Upper lobe of left lung (tissue), 6 donors: ENCODE results near the gene PSTPIP2. TPM values are rescaled to one million over a fixed set of nuclear protein-coding genes. Genes with fewer than 3 reads are reported as not detected.
"Not testable (repeated sequence)": the region's sequence is repeated elsewhere in the genome, so short reads cannot be mapped to it uniquely, and the experiment has no call there.

Experiments
- ATAC-seq, 2 donors: fragments of 200-7000 bp; cut with Tn5 transposase; one replicate each; pipeline ENCODE4 v1.9.1; 2022; ENCODE audit warnings: mild to moderate bottlenecking in 2 of 2, moderate library complexity in 2 of 2; ENCODE audit not compliant: low FRiP score in 2 of 2
- DNase-seq, 2 donors: peaks; one replicate each; pipeline ENCODE4 v3.0.0-alpha.2; 2019 to 2020
- H3K27ac ChIP-seq, 4 donors: fragments of 200-600 bp; sonication (generic); one replicate each; pipeline ENCODE4 v1.5.1; 2016 to 2019
- H3K27me3 ChIP-seq, 4 donors: fragments of 200-600 bp; sonication (generic); one replicate each; pipeline ENCODE4 v1.5.1; 2017 to 2019
- H3K36me3 ChIP-seq, 4 donors: fragments of 200-600 bp; sonication (generic); one replicate each; pipeline ENCODE4 v1.5.1; 2016 to 2019
- H3K4me1 ChIP-seq, 4 donors: fragments of 200-600 bp; sonication (generic); one replicate each; pipeline ENCODE4 v1.5.1; 2018 to 2019
- H3K4me3 ChIP-seq, 4 donors: fragments of 200-600 bp; sonication (generic); one replicate each; pipeline ENCODE4 v1.5.1; 2017 to 2019; ENCODE audit warnings: mild to moderate bottlenecking in 2 of 4, moderate library complexity in 1 of 4
- H3K9me3 ChIP-seq, 4 donors: fragments of 200-600 bp; sonication (generic); one replicate each; pipeline ENCODE4 v1.5.1; 2018 to 2019
- CTCF ChIP-seq, 6 experiments: fragments of 450-650 bp in 4 of 6; fragments of 200-600 bp in 2 of 6; sonication (generic) in 2 of 6; IDR thresholded peaks; one replicate each; pipeline ENCODE4 v1.5.1; 2016 to 2019; ENCODE audit warnings: antibody characterized with exemption in 6 of 6
- EP300 ChIP-seq, 4 donors: sonication (generic); formaldehyde crosslinking; IDR thresholded peaks; one replicate each; pipeline ENCODE4 v1.5.1; 2017; ENCODE audit warnings: antibody characterized with exemption in 4 of 4, control low read depth in 2 of 4
- POLR2A ChIP-seq, 4 donors: fragments of 450-650 bp; IDR thresholded peaks; one replicate each; pipeline ENCODE4 v1.5.1; 2016 to 2017; ENCODE audit warnings: antibody characterized with exemption in 4 of 4, mild to moderate bottlenecking in 2 of 4
- POLR2AphosphoS5 ChIP-seq, 2 donors: sonication (generic); formaldehyde crosslinking; IDR thresholded peaks; one replicate each; pipeline ENCODE4 v1.5.1; 2017; ENCODE audit warnings: antibody characterized with exemption in 2 of 2
- WGBS, 2 donors: methylation state at CpG; one replicate each; pipeline ENCODE4 v1.1.5; 2017 to 2018; 5-methylcytosine and 5-hydroxymethylcytosine counted together
- total RNA-seq, 6 donors: library from RNA; depleted of rRNA in 4 of 6; stranded (reverse); fragments of >200 nt in 4 of 6; gene quantifications; one replicate each; pipeline versions ENCODE4 v1.1.0 to v1.2.1, GENCODE V29; 2016 to 2021
- donor health status: DM: no; HTN: no; CAD: no; lungs with moderate emphysema.
- donor health status: DM: no; HTN: yes; CAD: no; lungs with severe emphysema.

The PSTPIP2 gene
- total RNA-seq, 6 donors from 2014 or later = 8.9 to 48.2 (median 13.0) TPM

- WGBS, 2 donors = 78 to 85% methylated on average over 4 of the region's 4 CpGs
- no peak overlapping the region for H3K27ac ChIP-seq
- no peaks in the 10 kb centered on the region for H3K27me3 ChIP-seq
- H3K4me3 ChIP-seq = no peak overlapping the region
- TF ChIP-seq POLR2A (IDR thresholded peaks at IDR 0.05) (no peak), EP300 (IDR thresholded peaks at IDR 0.05) (no peak), POLR2AphosphoS5 (IDR thresholded peaks at IDR 0.05) (no peak), CTCF (IDR thresholded peaks at IDR 0.05) (no peak)
- peaks cover 0 to 15% (median under 1%) of the 10 kb centered on the region in 4 donors for H3K36me3 ChIP-seq
- peaks cover 0 to 3% (median 0%) of the 10 kb centered on the region in 4 donors for H3K4me1 ChIP-seq
- no peak for ATAC-seq
- no peak for DNase-seq
- no peaks in the 10 kb centered on the region for H3K9me3 ChIP-seq
Measured at GRCh38 chr18:45993438-45993837, 78.6 kb downstream of the PSTPIP2 start.

- ATAC-seq, H3K4me3 ChIP-seq: not testable (repeated sequence)
- WGBS, 2 donors = 92 to 94% methylated on average over 6 of the region's 6 CpGs
Measured at GRCh38 chr18:45992527-45992926, 79.5 kb downstream of the PSTPIP2 start.

GRCh38 chr18:45991788-45992187, 80.3 kb downstream of the PSTPIP2 start:
- TF ChIP-seq POLR2AphosphoS5 (IDR thresholded peaks at IDR 0.05) (no peak), POLR2A (IDR thresholded peaks at IDR 0.05) (no peak), EP300 (IDR thresholded peaks at IDR 0.05) (no peak), CTCF (IDR thresholded peaks at IDR 0.05) (no peak)
- DNase-seq = no peak
- H3K4me1 ChIP-seq = no peaks in the 10 kb centered on the region
- H3K27ac ChIP-seq = no peak overlapping the region
- H3K4me3 ChIP-seq = no peak overlapping the region
- no peak for ATAC-seq
- WGBS, 2 donors = 74 to 77% methylated on average over 3 of the region's 3 CpGs
- peaks cover 0 to 23% (median 2%) of the 10 kb centered on the region in 4 donors for H3K36me3 ChIP-seq
- no peaks in the 10 kb centered on the region for H3K27me3 ChIP-seq
- no peaks in the 10 kb centered on the region for H3K9me3 ChIP-seq

More at GRCh38 chr18:45992527-45992926, 79.5 kb downstream of the PSTPIP2 start:
- H3K36me3 ChIP-seq = peaks cover 0 to 23% (median 2%) of the 10 kb centered on the region in 4 donors
- H3K4me1 ChIP-seq, H3K9me3 ChIP-seq, DNase-seq, H3K27ac ChIP-seq, H3K27me3 ChIP-seq: not testable (repeated sequence)

- Histone ChIP-seq H3K27ac (peak overlapping the region in 1 of 4 donors; percentile 64), H3K4me3 (no peak overlapping the region), H3K27me3 (no peaks in the 10 kb centered on the region), H3K9me3 (no peaks in the 10 kb centered on the region), H3K36me3 (peaks cover 0 to 18% (median 2%) of the 10 kb centered on the region in 4 donors), H3K4me1 (no peaks in the 10 kb centered on the region)
- DNase-seq = no peak
- WGBS, 2 donors = 75 to 86% methylated on average over 4 of the region's 4 CpGs
- TF ChIP-seq POLR2A (IDR thresholded peaks at IDR 0.05) (no peak), EP300 (IDR thresholded peaks at IDR 0.05) (no peak), CTCF (IDR thresholded peaks at IDR 0.05) (no peak), POLR2AphosphoS5 (IDR thresholded peaks at IDR 0.05) (no peak)
- no peak for ATAC-seq
Measured at GRCh38 chr18:45984546-45985235, 87.4 kb downstream of the PSTPIP2 start.

GRCh38 chr18:45981821-45982220, 90.2 kb downstream of the PSTPIP2 start:
- Histone ChIP-seq H3K4me3 (no peak overlapping the region), H3K36me3 (no peaks in the 10 kb centered on the region), H3K4me1 (no peaks in the 10 kb centered on the region), H3K27ac (peak overlapping the region in 1 of 4 donors; percentile 59), H3K27me3 (no peaks in the 10 kb centered on the region), H3K9me3 (no peaks in the 10 kb centered on the region)
- DNase-seq (no peak), ATAC-seq (no peak)
- TF ChIP-seq POLR2AphosphoS5 (IDR thresholded peaks at IDR 0.05) (no peak), POLR2A (IDR thresholded peaks at IDR 0.05) (no peak), CTCF (IDR thresholded peaks at IDR 0.05) (no peak), EP300 (IDR thresholded peaks at IDR 0.05) (no peak)
- 57 to 60% methylated on average over 2 of the region's 2 CpGs for WGBS, 2 donors
